A673 (cell line): ENCODE measurements around the gene NRXN2. TPM values are rescaled to one million over a fixed set of nuclear protein-coding genes. Genes with fewer than 3 reads are reported as not detected.
A peak's percentile ranks its signal among the peaks of the same experiment; 100 is the strongest.

ENCODE experiments used
- Bru-seq: library from RNA; stranded (reverse); fragments of 400-500 nt; gene quantifications from one replicate; lab custom pipeline; 2021; lab: Mats Ljungman, UMichigan
- BruChase-seq, 2 experiments: library from RNA; stranded (reverse); fragments of 400-500 nt; gene quantifications; one replicate each; lab custom pipeline; 2021; lab: Mats Ljungman, UMichigan
- BruUV-seq: library from RNA; stranded (reverse); fragments of 400-500 nt; replicated peaks from 2 replicates; lab custom pipeline; 2021; lab: Mats Ljungman, UMichigan
- CTCF ChIA-PET: fragments of 300-600 bp; sonication (Branson Sonifier 250); formaldehyde crosslinking; loops from one replicate; lab custom pipeline; 2022; ENCODE audit warnings: antibody characterized with exemption; lab: Charles Lee
- POLR2A ChIA-PET: fragments of 300-600 bp; sonication (Branson Sonifier 250); formaldehyde crosslinking; loops from one replicate; lab custom pipeline; 2022; ENCODE audit warnings: antibody characterized with exemption; ENCODE audit not compliant: low non-redundant PET; lab: Charles Lee
- DNase-seq: peaks from one replicate; pipeline ENCODE4 v3.0.0-alpha.2; 2015; ENCODE audit warnings: low spot score
- H3K27ac ChIP-seq: fragments of 200-600 bp; sonication (generic); 2 replicates; pipeline ENCODE4 v1.5.1; 2016; ENCODE audit warnings: mixed run types, low read depth, mild to moderate bottlenecking, mixed read lengths, antibody characterized with exemption, low read length; ENCODE audit not compliant: poor library complexity, severe bottlenecking
- H3K27me3 ChIP-seq: fragments of 200-600 bp; sonication (generic); replicated peaks from 2 replicates; pipeline ENCODE4 v1.6.1; 2017; ENCODE audit warnings: mixed run types, low read depth, mild to moderate bottlenecking, mixed read lengths, antibody characterized with exemption, low read length; ENCODE audit not compliant: insufficient read depth, poor library complexity
- H3K36me3 ChIP-seq: fragments of 200-600 bp; sonication (generic); 2 replicates; pipeline ENCODE4 v1.6.1; 2016; ENCODE audit warnings: mixed run types, mild to moderate bottlenecking, mixed read lengths, antibody characterized with exemption, low read length; ENCODE audit not compliant: insufficient read depth, poor library complexity, severe bottlenecking
- H3K4me1 ChIP-seq: fragments of 200-600 bp; sonication (generic); 2 replicates; pipeline ENCODE4 v1.6.1; 2017; ENCODE audit warnings: mixed run types, mild to moderate bottlenecking, mixed read lengths, antibody characterized with exemption, low read length; ENCODE audit not compliant: insufficient read depth, poor library complexity, severe bottlenecking
- H3K4me3 ChIP-seq: fragments of 200-600 bp; sonication (generic); 2 replicates; pipeline ENCODE4 v1.5.1; 2016; ENCODE audit warnings: low read depth, mixed run types, mild to moderate bottlenecking, mixed read lengths, low read length; ENCODE audit not compliant: poor library complexity, severe bottlenecking
- H3K9me3 ChIP-seq: fragments of 200-600 bp; sonication (generic); 2 replicates; pipeline ENCODE4 v1.6.1; 2016; ENCODE audit warnings: mixed run types, low read depth, mild to moderate bottlenecking, mixed read lengths, antibody characterized with exemption, low read length; ENCODE audit not compliant: poor library complexity, severe bottlenecking
- CTCF ChIP-seq: fragments of 300-800, 200-600 bp; sonication (generic); conservative IDR thresholded peaks from 2 replicates; pipeline ENCODE4 v1.5.1; 2017; ENCODE audit warnings: low read depth, mild to moderate bottlenecking, antibody characterized with exemption, low read length, moderate library complexity, mixed read lengths
- EZH2 ChIP-seq: fragments of 200-600 bp; sonication (generic); IDR thresholded peaks from 2 replicates; pipeline ENCODE4 v1.6.1; 2017; ENCODE audit warnings: borderline replicate concordance, low read depth, mild to moderate bottlenecking, mixed read lengths, antibody characterized with exemption, low read length; ENCODE audit not compliant: poor library complexity, severe bottlenecking
- intact Hi-C: fragments of 100-400 bp; cut with micrococcal nuclease; formaldehyde crosslinking; loops from one replicate; pipeline ENCODE4 v1.10.0; 2022; ENCODE audit not compliant: unreplicated experiment
- long read RNA-seq: library from polyadenylated mRNA; stranded (forward); transcript quantifications from one replicate; pipeline ENCODE4 v2.0.0, GENCODE V29; 2022
- total RNA-seq: library from RNA; stranded (reverse); gene quantifications from 2 replicates; pipeline ENCODE4 v1.2.3, GENCODE V29; 2021

The NRXN2 gene
- total RNA-seq (5.0 and 6.1 TPM in 2 replicates), Bru-seq, nascent RNA (percentile 26 among the genes with signal in this experiment), BruChase-seq, experiment 1, labeled RNA remaining after a 2-hour chase (percentile 26 among the genes with signal in this experiment), BruChase-seq, experiment 2, labeled RNA remaining after a 6-hour chase (percentile 21 among the genes with signal in this experiment)
- long read RNA-seq, partial matches to known transcripts = 1 of 1 reads
- long read RNA-seq, other reads (novel, unspliced or antisense) = 0 of 1 reads

GRCh38 chr11:64723117-64723906 lies at the start of gene NRXN2:
TSS of gene NRXN2 (minus strand) at chr11:64723197. CDS start at chr11:64713699, 9,498 bp downstream.
- H3K4me3 ChIP-seq = peak within 1 kb of the TSS; percentile 75
- POLR2A ChIA-PET = no interaction called here
- H3K4me1 ChIP-seq = peaks cover 8% of the 10 kb centered on the region
- peaks cover 42% of the 10 kb centered on the region for H3K27me3 ChIP-seq
- CTCF ChIA-PET = no interaction called here
- H3K36me3 ChIP-seq = no peaks in the 10 kb centered on the region
- no peak for TF ChIP-seq EZH2
- peak; percentile 100 for TF ChIP-seq CTCF
- DNase-seq = peak; percentile 93
- H3K27ac ChIP-seq = peak within 1 kb of the TSS; percentile 61
- H3K9me3 ChIP-seq = no peaks in the 10 kb centered on the region
- intact Hi-C loops = no loop called here
- BruUV-seq = no TSS peak

GRCh38 chr11:64772303-64773018 lies 49.5 kb upstream of the NRXN2 start:
- peaks cover 100% of the 10 kb centered on the region for H3K36me3 ChIP-seq
- H3K27ac ChIP-seq = peak overlapping the region; percentile 8
- H3K9me3 ChIP-seq = no peaks in the 10 kb centered on the region
- BruUV-seq = no TSS peak
- CTCF ChIA-PET = interaction anchor here (0.7 kb wide), 1 partner anchor 152 kb away, joined by 3 read pairs; no protein-coding TSS in a partner anchor
- DNase-seq = no peak
- intact Hi-C loops = no loop called here
- peaks cover 35% of the 10 kb centered on the region for H3K4me1 ChIP-seq
- H3K4me3 ChIP-seq = no peak overlapping the region
- no peak for TF ChIP-seq EZH2
- TF ChIP-seq CTCF = no peak
- no peaks in the 10 kb centered on the region for H3K27me3 ChIP-seq
- POLR2A ChIA-PET = interaction anchor here (0.5 to 0.7 kb wide), 5 partner anchors 11 to 731 kb away, joined by 5 to 8 read pairs (median 5); partner anchors contain the start of gene PYGM

- no peak overlapping the region for H3K4me3 ChIP-seq
- intact Hi-C loops = no loop called here
- no peaks in the 10 kb centered on the region for H3K9me3 ChIP-seq
- no peaks in the 10 kb centered on the region for H3K27me3 ChIP-seq
- peaks cover 100% of the 10 kb centered on the region for H3K36me3 ChIP-seq
- no peak for DNase-seq
- ChIA-PET POLR2A (interaction anchor here (0.5 to 0.6 kb wide), 2 partner anchors 11 to 732 kb away, joined by 5 to 7 read pairs; no protein-coding TSS in a partner anchor), CTCF (interaction anchor here (0.7 kb wide), 1 partner anchor 151 kb away, joined by 3 read pairs; no protein-coding TSS in a partner anchor)
- no TSS peak for BruUV-seq
- peak overlapping the region; percentile 8 for H3K27ac ChIP-seq
- peaks cover 36% of the 10 kb centered on the region for H3K4me1 ChIP-seq
- TF ChIP-seq EZH2 (no peak), CTCF (no peak)
Observed at GRCh38 chr11:64771861-64772260, 48.9 kb upstream of the NRXN2 start.
